Measurements from ENCODE around the gene RNF223.
"Not testable (repeated sequence)": the region's sequence is repeated elsewhere in the genome, so short reads cannot be mapped to it uniquely, and the experiment has no call there.

RNF223 gene

DNA sequence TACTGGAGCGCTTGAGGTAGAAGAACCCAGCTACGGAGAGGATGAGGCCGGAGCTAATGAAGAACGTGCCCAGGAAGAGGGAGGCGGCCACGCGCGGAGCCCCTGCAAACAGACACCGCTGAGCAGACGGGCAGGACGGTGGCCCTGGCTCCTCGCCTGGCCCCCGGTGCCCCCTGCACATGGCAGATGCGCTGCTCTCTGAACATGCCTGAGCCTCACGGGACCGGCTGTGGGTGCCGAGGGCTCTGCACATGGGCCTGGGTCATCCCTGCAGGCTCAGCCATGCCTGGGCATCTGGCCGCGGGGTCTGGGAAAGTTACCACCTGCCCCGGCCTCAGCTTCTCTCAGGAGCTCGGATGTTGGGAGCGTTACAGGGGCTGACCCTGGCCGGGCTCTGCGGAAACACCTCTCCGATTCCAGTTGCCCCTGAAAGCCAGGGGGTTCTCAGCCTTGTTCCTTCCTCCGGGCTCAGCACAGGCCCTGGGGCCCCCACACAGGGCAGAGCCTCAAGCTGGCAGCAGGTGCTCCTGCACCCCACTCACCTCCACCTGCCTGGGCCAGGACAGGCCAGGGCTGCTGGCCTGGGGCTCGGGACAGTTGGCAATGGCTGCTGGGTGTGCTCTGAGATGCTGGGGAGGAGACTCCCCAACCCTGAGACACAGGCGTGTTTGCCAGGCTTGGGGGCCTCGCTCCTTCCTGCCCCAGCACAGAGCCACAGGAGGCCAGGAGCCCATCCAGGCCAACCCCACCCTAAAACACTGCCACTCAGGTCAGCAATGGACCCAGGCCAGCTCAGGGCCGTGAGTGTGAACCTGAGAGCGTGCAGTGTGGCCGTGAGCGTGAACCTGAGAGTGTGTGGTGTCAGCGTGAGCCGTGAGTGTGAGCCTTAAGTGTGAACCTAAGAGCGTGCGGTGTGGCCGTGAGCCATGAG lies 12.1 kb upstream of the RNF223 start:
- DNase-seq: no peak

DNA sequence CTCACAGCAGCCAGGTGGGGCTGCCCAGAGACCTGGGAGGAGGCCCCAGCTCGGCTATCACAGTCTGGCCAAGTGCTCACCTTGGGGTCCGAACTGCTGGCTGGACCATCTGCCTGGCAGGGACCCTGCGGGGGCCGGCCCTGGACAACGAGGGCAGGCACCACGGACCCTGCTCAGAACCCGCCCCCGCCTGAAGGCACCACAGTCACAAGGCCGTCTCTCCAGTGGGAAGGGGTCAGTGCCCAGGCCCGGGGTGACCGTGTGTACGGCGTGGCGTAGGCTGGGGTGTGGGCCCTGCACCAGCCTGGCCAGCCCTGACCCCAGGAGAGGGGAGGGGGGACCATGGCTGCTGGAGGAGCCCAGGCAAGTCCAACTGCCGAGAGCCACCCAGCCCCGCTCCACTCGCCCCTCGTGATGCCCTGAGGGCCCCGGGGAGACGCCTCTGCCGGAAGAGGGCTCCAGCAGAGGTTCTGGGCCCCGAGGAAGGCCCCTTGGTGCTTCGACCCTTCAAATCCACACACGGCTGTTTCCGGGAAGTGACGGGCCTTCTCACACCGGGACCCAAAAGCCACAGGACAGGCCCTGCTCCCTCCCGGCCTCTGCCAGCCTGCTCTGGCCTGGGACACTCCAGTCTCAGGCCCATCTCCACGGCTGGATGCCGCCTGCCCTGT lies 11.2 kb upstream of the RNF223 start:
- no peak for DNase-seq

DNA sequence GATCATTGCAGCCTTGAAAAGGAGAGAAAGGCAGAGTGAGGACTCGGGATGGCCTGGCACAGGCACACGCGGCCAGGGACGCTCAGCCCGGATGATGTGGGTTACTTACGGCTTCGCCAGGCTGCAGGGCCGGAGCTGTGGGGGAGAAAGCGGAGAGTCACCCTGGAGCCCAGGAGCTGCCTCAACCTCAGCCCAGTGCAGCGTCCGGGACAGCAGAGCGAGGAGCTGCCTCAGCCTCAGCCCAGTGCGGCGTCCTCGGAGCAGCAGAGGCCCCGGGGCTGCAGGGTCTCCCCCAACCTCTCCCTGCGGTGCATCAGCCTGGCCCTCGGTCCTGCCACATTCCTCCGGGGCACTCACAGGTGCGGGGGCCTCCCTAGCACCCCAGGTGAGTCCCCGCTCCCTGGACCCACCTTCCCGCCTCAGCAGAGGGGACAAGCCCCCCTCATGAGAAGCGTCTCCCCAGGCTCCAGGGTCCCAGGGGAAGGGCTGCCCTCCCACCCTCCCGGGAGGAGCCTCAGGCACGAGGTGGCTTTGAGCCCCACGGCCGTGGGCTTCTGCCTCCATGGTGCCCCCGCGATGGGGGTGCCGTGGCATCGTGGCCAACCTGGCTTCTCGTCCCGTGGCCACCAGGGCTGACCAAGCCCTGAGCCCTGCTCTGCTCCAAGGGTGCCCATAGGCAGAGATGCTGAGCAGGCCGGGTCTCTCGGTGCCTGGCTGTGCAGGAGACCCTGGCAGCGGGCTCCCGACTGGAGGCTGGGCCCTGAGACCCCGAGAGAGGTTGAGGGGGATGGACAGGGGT lies 10.5 kb upstream of the RNF223 start:
- no peak for DNase-seq

DNA sequence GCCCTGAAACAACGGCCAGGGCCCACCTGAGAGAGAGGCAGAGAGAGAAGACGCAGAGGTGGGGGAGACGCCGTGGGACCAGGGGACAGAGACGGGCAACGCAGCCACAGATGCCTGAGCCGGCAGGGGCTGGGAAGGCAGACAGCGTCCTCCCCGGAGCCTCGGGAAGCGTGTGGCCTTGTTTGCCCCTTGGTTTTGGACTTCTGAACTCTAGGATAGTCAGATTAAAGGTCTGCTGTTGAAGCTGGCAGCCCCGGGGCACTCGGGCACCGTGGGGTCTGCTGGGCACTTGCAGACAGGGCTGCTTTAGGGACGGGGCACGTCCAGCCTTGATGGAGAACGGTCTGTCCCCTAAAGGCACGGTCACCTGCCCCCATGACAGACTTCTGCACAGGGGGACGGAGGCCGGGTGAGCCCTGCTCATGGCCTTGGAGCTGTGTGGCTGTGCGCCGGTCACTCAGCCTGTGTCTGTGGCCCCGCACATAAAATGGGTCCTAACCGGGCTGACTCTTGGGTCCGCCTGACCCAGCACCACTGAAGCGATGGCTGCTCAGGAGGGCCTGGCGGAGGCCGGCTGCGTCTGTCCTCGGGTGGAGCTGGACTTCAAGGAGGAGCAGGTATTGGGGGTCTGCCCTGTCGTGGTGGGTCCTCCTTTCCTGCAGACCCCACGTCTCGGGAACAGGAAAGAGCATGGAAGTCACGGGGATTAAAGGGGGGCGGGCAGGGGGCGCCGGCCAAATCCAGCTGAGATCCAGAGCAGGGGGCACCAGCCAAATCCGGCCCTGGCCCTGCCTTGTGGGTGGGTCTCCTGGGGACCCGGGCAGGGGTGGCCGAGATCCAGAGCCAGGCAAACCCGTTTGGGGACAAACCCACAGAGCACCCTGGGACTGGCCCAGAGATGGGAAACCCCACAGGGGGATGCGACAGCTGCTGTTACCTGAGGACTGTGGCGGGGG lies 9.6 kb upstream of the RNF223 start:
- no peak for DNase-seq

DNA sequence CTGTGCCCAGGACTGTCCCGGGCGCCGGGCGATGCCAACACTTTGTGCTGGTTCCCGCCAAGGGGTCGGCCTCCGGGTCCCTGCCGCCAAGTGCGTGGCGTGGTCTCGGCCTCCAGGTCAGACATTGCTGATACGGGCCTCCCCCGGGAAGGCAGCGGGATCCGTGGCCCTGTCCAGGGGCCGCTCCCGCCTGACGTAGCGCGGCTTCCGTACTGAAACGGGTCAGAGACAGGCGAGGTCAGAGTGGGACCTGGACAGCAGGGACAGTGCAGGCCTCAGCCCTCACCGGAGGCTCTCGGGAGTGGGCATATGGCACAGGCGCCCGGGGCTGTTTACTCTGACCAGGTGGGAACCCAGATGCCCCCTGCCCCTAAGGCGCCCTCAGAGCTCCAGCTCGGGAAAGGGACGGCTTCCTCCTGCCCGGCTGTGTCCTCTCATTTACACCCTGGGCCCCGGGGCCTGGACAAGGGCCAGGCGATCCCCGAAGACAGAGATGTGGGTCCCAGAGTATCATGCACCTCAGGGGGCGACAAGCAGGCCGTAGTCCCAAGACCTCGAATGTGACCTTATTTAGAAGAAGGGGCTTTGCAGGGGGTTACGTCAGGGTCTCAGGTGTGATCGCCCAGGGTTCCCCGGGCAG lies 8.8 kb upstream of the RNF223 start:
- no peak for DNase-seq

DNA sequence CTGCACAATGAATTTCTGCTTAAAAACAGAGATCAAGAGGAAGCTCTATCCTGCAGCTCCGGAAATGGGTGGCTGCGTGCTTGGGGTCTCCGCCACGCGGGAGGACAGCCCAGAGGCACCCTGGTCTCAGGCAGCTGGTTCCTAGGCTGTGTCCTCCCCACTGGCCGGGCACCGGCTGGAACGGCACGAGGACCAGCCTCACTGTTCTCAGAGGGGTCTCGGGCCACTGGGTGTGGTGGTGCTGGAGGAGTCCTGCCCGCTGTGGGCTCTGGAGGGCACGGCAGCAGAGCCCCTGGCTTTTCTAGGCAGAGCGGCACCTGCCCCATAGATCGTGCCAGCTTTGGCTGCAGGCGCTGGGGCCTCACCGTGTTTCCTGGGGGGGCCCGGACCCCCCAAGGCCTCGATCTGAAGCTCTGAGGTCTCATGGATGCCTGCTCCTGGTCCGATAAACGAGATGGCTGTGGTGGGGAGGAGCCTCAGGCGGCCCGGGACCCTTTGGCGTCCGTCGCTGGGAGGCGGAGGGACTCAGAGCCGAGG lies 8.2 kb upstream of the RNF223 start:
- no peak for DNase-seq

DNA sequence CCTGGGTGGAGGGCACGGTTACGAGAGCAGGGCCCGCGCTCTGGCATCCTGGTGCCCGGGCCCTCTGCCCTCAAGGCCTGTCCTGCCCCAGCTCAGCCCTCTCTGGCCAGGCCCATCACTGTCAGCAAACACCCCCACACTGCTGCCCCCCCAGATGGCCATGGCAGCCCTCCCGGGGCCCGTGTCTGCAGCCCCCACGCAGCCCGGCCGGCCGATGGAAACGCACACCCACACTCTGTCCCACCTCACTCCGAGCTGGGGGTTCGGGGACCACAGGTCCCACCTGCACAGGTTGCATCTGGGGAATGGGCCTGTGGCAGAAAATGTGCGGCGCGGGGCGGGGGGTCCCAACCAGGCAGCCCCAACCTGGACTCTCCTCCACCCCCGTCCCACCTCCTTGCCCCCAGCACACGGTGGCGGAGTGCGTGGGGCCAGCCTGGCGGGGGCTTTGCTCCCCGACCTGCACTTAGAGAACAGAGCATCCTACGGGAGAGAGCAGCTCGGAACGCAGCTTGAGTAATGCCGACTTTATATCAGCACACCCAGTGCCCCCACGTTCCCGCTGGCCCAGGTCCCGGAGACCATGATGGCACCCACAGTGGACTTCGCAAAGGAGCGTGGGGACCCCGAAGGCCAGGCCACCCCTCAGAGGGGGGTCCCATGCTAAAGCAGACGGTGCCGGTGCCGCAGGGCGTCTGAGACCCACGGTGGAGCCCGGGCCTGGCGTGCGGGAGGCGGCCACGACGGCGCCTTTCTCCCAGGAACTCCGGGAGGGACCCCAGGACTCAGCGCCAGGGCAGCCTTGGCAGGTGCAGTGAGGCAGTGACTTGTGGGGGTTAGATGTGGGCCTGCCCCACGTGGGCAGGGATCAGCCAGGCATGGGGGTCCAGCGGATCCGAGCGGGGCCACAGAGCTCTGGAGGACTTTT lies 7.5 kb upstream of the RNF223 start:
- no peak for DNase-seq

DNA sequence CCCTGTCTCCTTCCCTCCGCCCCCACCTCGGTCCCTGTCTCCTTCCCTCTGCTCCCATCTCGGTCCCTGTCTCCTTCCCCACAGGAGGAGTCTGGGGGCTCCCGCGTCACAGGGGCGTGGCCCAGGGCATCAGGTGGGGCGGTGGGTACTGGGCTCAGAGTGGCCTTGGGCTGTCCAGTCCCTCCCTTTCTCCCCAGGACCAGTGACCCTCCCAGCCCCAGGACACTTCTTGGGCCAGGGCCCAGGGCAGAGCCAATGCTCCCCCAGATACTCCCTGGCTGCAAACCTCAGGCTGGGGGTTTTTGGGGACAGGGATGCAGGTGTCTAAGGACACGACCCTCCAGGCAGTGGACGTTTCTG lies 6.8 kb upstream of the RNF223 start:
- no peak for DNase-seq

DNA sequence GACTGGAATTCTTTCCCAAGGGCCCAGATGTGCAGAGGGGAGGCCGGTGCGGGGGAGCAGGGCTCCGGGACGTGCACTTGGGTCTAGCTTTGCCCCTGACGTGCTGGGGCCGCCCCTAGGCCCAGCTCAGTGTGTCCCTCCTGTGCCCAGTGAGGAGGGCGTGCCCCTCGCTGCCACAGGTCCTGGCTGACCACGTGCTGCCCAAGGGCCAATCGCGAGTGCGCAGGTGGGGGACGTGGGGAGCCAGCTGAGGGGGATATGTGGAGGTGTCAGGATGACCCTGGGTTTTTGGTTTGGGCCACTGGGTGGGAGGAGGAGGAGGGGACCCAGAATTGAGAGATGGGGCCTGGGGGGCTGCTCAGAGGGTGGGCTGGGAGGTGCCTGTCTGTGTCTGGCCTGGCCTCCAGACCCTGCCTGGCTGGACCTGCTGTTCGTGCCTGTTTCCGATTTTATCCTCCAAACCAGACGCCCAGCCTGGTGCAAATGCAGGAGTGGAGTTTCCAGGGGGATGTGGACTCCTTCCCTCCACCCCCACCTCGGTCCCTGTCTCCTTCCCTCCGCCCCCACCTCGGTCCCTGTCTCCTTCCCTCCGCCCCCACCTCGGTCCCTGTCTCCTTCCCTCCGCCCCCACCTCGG lies 6.1 kb upstream of the RNF223 start:
- DNase-seq: no peak

DNA sequence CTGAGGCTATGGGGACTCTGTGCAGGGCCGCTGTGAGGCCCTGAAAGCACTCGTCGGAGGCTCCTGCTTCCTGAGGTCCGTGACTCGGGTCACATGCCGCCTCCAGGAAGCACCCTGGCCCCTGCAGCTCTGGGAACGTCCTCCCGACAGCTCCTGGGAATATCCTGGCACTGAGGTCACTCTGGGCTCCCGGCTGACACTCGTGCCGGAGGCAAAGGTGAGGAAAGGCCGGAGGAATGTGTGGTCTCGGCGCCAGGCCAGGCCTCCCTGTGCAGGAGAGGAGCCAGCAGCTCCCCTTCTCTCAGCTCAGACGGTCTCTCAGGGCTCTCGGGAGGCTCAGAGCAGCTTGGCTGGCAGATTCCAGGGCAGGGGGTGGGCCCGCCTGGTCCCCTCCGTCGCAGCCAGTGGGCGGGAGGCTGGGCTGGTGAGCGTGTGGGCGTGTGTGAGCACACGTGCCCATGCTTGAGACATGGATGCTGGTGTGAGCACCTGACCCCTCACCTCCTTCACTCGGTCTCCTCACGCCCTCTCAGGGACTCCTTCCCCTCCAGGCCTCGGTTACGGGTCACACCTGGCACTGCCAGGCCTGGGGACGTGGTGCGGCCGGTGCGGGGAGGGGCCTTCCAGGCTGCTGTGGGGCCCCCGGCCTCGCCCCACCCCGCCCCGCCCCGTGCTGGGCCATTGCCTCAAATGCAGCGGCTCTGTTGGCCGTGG lies 5.5 kb upstream of the RNF223 start:
- DNase-seq: no peak

DNA sequence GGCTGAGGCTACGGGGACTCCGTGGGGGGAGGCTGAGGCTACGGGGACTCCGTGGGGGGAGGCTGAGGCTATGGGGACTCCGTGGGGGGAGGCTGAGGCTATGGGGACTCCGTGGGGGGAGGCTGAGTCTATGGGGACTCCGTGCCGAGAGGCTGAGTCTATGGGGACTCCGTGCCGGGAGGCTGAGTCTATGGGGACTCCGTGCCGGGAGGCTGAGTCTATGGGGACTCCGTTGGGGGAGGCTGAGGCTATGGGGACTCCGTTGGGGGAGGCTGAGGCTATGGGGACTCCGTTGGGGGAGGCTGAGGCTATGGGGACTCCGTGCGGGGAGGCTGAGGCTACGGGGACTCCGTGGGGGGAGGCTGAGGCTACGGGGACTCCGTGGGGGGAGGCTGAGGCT lies 3.3 kb upstream of the RNF223 start:
- not testable (repeated sequence) for DNase-seq

DNA sequence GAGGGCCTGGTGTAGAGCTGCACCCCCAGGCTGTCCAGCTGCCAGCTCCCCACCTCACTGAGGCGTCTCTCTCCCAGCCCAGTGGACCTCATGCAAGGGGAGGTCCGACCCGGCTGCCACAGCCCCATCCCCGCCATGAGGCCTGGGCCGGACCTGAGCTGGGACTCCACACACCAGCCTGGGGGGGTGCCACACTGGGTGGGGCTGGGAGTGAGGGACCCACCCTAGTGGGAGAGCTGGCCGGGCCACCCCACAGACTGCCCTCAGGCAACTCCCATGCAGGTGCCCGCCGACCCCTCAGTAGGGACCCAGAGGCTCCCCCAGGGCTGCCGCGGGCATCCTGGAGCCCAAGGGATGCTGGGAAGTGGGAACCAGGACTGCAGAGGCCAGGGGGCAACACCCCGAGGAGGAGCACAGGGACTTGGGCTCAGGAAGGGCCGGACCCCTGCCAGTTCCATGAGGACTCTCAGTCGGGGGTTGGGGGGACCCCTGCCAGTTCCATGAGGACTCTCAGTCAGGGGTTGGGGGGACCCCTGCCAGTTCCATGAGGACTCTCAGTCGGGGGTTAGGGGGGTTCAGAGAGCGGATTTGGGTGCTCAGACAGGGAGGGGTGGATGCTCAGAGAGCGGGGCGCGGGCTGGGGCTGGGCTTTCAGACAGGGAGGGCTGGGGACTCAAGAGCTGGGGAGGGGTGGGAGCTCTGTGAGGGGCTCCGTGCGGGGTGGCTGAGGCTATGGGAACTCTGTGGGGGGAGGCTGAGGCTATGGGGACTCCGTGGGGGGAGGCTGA lies 1.2 kb upstream of the RNF223 start:
- DNase-seq: no peak

DNA sequence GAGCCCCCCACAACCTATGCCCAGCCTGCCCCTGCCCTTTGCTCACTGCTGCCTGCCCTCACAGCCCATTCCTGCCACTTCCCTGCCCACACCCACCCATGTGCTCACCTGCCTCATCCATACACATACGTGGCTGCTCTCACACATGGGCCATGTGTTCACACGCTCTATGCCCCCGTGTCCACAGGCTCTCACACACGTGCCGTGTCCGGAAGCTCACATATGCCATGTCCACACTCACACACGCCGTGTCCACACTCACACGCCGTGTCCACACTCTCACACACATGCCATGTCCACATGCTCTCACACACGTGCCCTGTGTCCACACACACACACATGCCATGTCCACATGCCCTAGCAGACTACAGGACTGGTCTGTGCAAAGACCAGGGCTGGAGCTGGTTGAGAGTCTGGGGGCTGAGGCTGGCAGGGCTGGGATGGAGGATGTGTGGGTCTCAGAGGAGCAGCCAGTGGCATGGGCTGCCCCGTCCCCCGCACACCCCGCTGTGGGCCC lies 583 bp upstream of the RNF223 start:
- DNase-seq: no peak

DNA sequence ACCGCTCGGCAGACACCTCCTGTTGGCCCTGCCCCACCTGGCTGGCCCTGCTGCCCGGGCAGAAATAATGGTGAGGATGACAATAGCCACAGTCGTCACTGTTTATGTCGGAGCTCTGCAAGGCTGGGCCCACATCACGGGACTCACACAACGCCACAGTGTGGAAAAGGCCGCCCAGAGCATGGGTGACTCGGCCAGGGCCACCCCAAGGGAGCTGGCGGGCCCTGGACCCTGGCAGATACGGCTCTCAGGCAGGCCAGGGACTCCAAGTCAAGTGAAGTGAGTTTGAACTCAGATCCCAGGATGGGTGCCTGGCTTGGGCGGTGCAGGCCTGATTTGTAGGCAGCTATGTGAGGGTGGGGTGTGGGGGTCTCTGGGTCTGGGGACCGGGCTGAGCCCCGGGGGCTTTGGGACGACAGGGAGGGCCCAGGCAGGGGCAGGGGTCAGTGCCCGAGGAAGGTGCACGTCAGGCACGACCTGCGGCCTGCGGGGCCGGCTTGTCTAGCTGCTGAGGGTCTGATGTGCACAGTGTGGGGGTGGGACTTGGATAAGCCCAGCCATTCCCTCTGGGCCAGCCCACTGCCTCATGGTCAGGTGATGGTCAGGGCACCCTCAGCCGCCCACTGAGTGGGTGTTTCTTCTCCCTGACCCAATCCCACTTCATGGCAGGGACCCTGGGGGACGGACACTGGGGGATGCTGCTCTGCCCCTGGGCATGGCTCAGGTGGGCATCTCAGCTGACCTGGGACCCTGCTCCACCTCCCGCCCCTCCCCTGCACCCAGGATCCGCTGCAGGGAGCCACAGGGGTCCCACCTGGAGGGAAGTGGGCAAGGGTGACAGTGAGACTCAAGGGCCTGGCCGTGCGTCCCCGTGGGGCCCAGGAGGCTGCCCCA lies 1.0 kb downstream of the RNF223 start:
- DNase-seq: no peak

DNA sequence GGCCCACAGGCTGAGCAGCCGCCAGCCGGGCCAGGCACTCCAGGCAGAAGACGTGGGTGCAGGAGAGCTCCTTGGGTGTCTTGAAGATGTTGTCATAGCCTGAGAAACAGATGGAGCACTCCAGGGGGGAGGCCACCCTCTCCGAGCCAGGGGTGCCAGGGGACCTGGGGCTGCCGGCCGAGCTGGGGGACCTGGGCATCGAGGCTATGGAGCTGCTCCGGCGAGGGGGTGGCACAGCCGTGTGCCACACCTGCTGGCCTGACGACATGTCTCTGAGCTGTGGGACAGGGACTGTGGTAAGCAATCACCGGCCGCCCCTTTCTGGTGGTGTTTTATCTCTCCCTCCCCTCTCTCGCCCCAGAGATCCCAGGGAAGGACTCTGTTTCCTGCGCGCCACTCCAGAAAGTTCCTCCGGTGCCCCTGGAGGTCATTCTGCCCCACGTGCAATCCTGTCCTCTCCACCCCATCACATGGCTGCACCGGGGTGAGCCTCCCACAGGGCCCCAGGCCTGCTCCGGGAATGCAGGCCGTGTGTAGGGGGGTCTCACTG lies 1.7 kb downstream of the RNF223 start:
- no peak for DNase-seq

DNA sequence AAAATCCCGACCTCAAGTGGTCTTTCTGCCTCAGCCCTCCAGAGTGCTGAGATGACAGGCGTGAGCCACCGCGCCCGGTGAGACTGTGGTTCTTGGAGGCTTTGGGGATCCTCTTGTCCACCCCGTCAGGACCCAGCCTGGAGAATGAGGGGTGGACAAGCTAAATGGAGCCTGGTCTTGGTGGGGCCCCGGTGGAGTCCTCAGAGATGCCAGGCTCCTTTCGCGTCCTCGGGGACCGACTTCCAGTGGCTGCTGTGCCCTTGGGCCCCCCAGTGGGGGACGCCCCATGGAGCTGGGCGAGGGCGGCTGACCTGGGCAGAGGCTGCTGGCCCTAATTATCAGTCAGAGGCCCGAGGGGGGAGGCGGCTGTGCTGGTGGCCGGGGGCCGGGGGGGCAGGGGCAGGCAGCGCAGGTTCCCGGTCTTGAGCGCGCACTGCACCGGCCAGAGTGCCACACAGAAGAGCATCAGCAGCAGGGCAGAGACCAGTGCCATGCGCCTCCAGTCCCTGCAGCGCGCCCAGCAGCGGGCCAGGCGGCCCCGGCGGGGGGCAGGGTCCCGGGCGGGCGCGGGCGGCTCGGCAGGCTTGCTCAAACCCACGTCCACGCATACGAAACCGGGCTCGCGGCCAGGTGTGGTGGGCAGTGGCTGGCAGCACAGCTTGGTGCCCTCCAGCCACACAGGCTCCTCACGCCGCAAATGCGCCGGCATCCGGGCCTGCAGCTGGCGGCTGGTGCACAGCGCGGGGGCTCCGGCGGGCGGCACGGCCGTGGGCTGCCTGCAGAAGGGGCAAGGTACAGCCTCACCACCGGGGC lies 2.4 kb downstream of the RNF223 start:
- DNase-seq: no peak
